ENCODE measurements around the gene MINDY4.
"Not testable (repeated sequence)": the region's sequence is repeated elsewhere in the genome, so short reads cannot be mapped to it uniquely, and the experiment has no call there.

Gene MINDY4

GRCh38 chr7:30831936-30832335 lies 60.7 kb downstream of the MINDY4 start:
- DNase-seq (ENCODE audit: low read depth in 4 of 4, low spot score in 1 of 4) = no peak

- DNase-seq (ENCODE audit: low read depth in 4 of 4, low spot score in 1 of 4) = not testable (repeated sequence)
Observed at GRCh38 chr7:30834017-30834674, 62.9 kb downstream of the MINDY4 start.

GRCh38 chr7:30835396-30835915 lies 64.2 kb downstream of the MINDY4 start:
- no peak for DNase-seq (ENCODE audit: low read depth in 4 of 4, low spot score in 1 of 4)

- DNase-seq (ENCODE audit: low read depth in 4 of 4, low spot score in 1 of 4) = no peak
Observed at GRCh38 chr7:30836991-30837390, 65.8 kb downstream of the MINDY4 start.

GRCh38 chr7:30837581-30837980 lies 66.4 kb downstream of the MINDY4 start:
- no peak for DNase-seq (ENCODE audit: low read depth in 4 of 4, low spot score in 1 of 4)

- DNase-seq (ENCODE audit: low read depth in 4 of 4, low spot score in 1 of 4) = no peak
Observed at GRCh38 chr7:30838008-30838407, 66.8 kb downstream of the MINDY4 start.

- DNase-seq (ENCODE audit: low read depth in 4 of 4, low spot score in 1 of 4) = no peak
Observed at GRCh38 chr7:30840141-30841024, 69.2 kb downstream of the MINDY4 start.

GRCh38 chr7:30841025-30841735 lies 70.0 kb downstream of the MINDY4 start:
- no peak for DNase-seq (ENCODE audit: low read depth in 4 of 4, low spot score in 1 of 4)

- DNase-seq (ENCODE audit: low read depth in 4 of 4, low spot score in 1 of 4) = no peak
Observed at GRCh38 chr7:30841801-30842541, 70.8 kb downstream of the MINDY4 start.

- DNase-seq (ENCODE audit: low read depth in 4 of 4, low spot score in 1 of 4) = no peak
Observed at GRCh38 chr7:30842542-30843451, 71.6 kb downstream of the MINDY4 start.

GRCh38 chr7:30843741-30844482 lies 72.7 kb downstream of the MINDY4 start:
- no peak for DNase-seq (ENCODE audit: low read depth in 4 of 4, low spot score in 1 of 4)

- no peak for DNase-seq (ENCODE audit: low read depth in 4 of 4, low spot score in 1 of 4)
Observed at GRCh38 chr7:30844483-30844874, 73.3 kb downstream of the MINDY4 start.

GRCh38 chr7:30844916-30845315 lies 73.7 kb downstream of the MINDY4 start:
- DNase-seq (ENCODE audit: low read depth in 4 of 4, low spot score in 1 of 4) = no peak

GRCh38 chr7:30845426-30846135 lies 74.4 kb downstream of the MINDY4 start:
- DNase-seq (ENCODE audit: low read depth in 4 of 4, low spot score in 1 of 4) = no peak

GRCh38 chr7:30846378-30846777 lies 75.2 kb downstream of the MINDY4 start:
- DNase-seq (ENCODE audit: low read depth in 4 of 4, low spot score in 1 of 4) = no peak

- no peak for DNase-seq (ENCODE audit: low read depth in 4 of 4, low spot score in 1 of 4)
Observed at GRCh38 chr7:30848121-30848855, 77.1 kb downstream of the MINDY4 start.

- no peak for DNase-seq (ENCODE audit: low read depth in 4 of 4, low spot score in 1 of 4)
Observed at GRCh38 chr7:30849565-30849964, 78.3 kb downstream of the MINDY4 start.

GRCh38 chr7:30850426-30850825 lies 79.2 kb downstream of the MINDY4 start:
- no peak for DNase-seq (ENCODE audit: low read depth in 4 of 4, low spot score in 1 of 4)

Data from stimulated activated CD4-positive, alpha-beta T cell treated with anti-CD3 and anti-CD28 coated beads, Interleukin-1b, Interleukin-23, amount 100 ng/mL, for 24 hours (primary cell).